ENCODE measurements around the gene AKAP6.
A peak's percentile ranks its signal among the peaks of the same experiment; 100 is the strongest.

AKAP6 gene

DNA sequence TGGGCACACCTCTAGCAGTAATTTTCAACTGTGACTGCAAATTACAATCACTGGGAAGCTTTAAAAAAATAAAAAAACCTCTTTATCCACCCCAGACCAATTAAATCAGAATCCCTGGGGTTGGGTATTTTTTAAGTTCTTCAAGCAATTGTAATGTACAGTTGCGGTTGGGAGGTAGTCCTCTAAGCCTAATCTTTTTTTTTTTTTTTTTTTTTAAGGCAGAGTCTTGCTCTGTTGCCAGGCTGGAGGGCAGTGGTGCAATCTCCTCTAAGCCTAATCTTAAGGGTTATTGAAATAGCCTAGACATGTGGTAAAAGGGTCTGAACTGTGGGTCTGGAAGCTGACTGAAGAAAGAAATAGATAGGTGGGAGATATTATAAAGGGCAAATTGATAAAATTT is 230.5 kb downstream of the AKAP6 start:
- Histone ChIP-seq H3K27ac (no peak overlapping the region), H3K79me2 (ENCODE audit: insufficient read depth, low read depth) (no peaks in the 10 kb centered on the region), H3K36me3 (ENCODE audit: insufficient read depth) (no peaks in the 10 kb centered on the region), H3K4me3 (IDR thresholded peaks at IDR 0.05; ENCODE audit: insufficient read depth, low read depth, low read length) (no peak overlapping the region), H4K20me1 (ENCODE audit: insufficient read depth) (no peaks in the 10 kb centered on the region), H3K9ac (no peak overlapping the region), H3K27me3 (ENCODE audit: insufficient read depth, low read depth) (no peaks in the 10 kb centered on the region), H2AFZ (ENCODE audit: low read depth) (no peak overlapping the region), H3K4me2 (no peak overlapping the region), H3K4me1 (ENCODE audit: low read depth, poor library complexity, severe bottlenecking) (no peaks in the 10 kb centered on the region)
- TF ChIP-seq, protein P1, sequence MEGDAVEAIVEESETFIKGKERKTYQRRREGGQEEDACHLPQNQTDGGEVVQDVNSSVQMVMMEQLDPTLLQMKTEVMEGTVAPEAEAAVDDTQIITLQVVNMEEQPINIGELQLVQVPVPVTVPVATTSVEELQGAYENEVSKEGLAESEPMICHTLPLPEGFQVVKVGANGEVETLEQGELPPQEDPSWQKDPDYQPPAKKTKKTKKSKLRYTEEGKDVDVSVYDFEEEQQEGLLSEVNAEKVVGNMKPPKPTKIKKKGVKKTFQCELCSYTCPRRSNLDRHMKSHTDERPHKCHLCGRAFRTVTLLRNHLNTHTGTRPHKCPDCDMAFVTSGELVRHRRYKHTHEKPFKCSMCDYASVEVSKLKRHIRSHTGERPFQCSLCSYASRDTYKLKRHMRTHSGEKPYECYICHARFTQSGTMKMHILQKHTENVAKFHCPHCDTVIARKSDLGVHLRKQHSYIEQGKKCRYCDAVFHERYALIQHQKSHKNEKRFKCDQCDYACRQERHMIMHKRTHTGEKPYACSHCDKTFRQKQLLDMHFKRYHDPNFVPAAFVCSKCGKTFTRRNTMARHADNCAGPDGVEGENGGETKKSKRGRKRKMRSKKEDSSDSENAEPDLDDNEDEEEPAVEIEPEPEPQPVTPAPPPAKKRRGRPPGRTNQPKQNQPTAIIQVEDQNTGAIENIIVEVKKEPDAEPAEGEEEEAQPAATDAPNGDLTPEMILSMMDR (conservative IDR thresholded peaks at IDR 0.05; ENCODE audit: low read depth, low read length): no peak

DNA sequence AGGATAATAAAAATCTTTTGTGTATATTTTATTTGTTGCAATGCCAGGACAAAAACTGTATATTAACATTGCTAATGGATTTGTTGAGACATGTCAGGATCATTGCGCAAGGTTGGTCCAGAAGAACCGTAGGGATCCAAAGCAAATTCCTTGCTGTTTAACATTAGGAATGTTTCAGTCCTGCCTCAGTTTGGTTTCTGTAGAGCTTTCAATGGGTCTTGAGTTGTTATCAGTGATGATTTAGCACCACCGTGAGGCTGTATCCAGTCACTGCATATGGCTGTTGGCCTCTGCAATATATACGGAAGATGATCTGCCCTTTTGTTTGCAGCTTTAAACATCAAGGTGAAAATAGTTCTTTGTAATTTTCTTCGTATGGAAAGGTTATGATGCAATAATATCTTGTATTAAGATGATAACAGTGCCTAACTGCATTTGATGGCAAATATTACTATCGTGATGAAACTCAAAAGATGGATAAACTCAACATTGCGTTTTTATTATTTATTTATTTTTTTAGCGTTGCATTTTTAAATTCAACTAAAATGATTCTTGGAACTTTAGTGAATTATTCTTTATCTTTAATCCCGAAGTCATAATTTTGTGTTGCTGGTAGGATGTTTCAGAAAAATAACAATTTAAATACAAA is 231.2 kb downstream of the AKAP6 start:
- Histone ChIP-seq H3K27me3 (ENCODE audit: insufficient read depth, low read depth) (no peaks in the 10 kb centered on the region), H4K20me1 (ENCODE audit: insufficient read depth) (no peaks in the 10 kb centered on the region), H3K27ac (no peak overlapping the region), H3K4me1 (ENCODE audit: low read depth, poor library complexity, severe bottlenecking) (no peaks in the 10 kb centered on the region), H2AFZ (ENCODE audit: low read depth) (no peak overlapping the region), H3K4me2 (no peak overlapping the region), H3K79me2 (ENCODE audit: insufficient read depth, low read depth) (no peaks in the 10 kb centered on the region), H3K4me3 (IDR thresholded peaks at IDR 0.05; ENCODE audit: insufficient read depth, low read depth, low read length) (no peak overlapping the region), H3K36me3 (ENCODE audit: insufficient read depth) (no peaks in the 10 kb centered on the region), H3K9ac (no peak overlapping the region)
- TF ChIP-seq, protein P1 (conservative IDR thresholded peaks at IDR 0.05; ENCODE audit: low read depth, low read length): peak; percentile 80

DNA sequence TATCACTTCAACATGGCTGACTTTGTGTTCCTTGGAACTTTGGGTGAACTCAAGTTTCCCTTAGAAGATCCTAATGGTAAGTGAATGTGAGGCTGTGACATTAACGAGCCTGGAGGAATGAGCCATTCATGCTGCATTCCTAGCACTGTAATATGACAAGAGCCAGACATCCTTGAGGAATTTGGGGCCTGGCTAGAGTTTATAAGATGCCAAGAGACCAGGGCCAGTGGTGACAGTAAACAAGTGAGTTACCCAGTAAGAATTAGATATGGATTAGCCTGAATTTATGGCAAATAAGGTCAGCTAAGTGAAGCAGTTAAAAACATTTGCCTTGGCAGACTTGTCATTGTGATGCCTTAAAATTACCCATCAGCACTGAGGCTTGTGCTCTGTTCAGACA is 232.4 kb downstream of the AKAP6 start:
- Histone ChIP-seq H3K4me2 (no peak overlapping the region), H3K4me1 (ENCODE audit: low read depth, poor library complexity, severe bottlenecking) (no peaks in the 10 kb centered on the region), H3K4me3 (IDR thresholded peaks at IDR 0.05; ENCODE audit: insufficient read depth, low read depth, low read length) (no peak overlapping the region), H4K20me1 (ENCODE audit: insufficient read depth) (no peaks in the 10 kb centered on the region), H2AFZ (ENCODE audit: low read depth) (no peak overlapping the region), H3K79me2 (ENCODE audit: insufficient read depth, low read depth) (no peaks in the 10 kb centered on the region), H3K27ac (no peak overlapping the region), H3K36me3 (ENCODE audit: insufficient read depth) (no peaks in the 10 kb centered on the region), H3K27me3 (ENCODE audit: insufficient read depth, low read depth) (no peaks in the 10 kb centered on the region), H3K9ac (no peak overlapping the region)
- TF ChIP-seq, protein P1 (conservative IDR thresholded peaks at IDR 0.05; ENCODE audit: low read depth, low read length): no peak

GRCh38 chr14:32564596-32564995 is 235.5 kb downstream of the AKAP6 start:
- Histone ChIP-seq H3K27ac (no peak overlapping the region), H3K4me3 (IDR thresholded peaks at IDR 0.05; ENCODE audit: insufficient read depth, low read depth, low read length) (no peak overlapping the region), H3K4me2 (no peak overlapping the region), H3K79me2 (ENCODE audit: insufficient read depth, low read depth) (no peaks in the 10 kb centered on the region), H3K36me3 (ENCODE audit: insufficient read depth) (no peaks in the 10 kb centered on the region), H3K4me1 (ENCODE audit: low read depth, poor library complexity, severe bottlenecking) (no peaks in the 10 kb centered on the region), H3K27me3 (ENCODE audit: insufficient read depth, low read depth) (no peaks in the 10 kb centered on the region), H4K20me1 (ENCODE audit: insufficient read depth) (no peaks in the 10 kb centered on the region), H2AFZ (ENCODE audit: low read depth) (no peak overlapping the region), H3K9ac (no peak overlapping the region)
- TF ChIP-seq, protein P1 (conservative IDR thresholded peaks at IDR 0.05; ENCODE audit: low read depth, low read length): no peak

Data from KMS-11 (cell line).